HG02970 (cell line): ENCODE data around the gene CCDC51.

Source experiments
- ATAC-seq: cut with Tn5 transposase; IDR thresholded peaks from one replicate; pipeline ENCODE4 v1.9.1; 2021; ENCODE audit warnings: mild to moderate bottlenecking, moderate library complexity, moderate number of reproducible peaks; ENCODE audit not compliant: unreplicated experiment, low FRiP score

Gene CCDC51

GRCh38 chr3:48435774-48436476 is 4.0 kb downstream of the CCDC51 start:
- ATAC-seq, result no peak

DNA sequence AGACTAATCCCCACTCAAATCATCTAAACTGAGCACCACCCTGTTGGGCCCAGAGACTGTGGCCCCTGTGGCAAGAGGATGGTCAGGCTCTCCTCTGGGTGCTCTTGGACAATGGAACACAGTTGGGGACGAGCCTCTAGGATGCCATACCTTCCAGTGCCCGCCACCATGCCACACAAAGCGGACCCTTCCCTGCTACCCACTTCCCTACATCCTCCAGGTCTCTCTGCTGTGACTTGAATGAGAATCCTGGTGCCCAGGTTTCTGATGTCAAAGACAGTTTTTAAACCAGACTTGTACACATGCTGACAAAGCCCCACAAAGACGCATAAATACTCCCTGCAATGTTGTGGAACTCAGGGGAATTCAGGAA is 4.7 kb downstream of the CCDC51 start:
- ATAC-seq, result no peak

DNA sequence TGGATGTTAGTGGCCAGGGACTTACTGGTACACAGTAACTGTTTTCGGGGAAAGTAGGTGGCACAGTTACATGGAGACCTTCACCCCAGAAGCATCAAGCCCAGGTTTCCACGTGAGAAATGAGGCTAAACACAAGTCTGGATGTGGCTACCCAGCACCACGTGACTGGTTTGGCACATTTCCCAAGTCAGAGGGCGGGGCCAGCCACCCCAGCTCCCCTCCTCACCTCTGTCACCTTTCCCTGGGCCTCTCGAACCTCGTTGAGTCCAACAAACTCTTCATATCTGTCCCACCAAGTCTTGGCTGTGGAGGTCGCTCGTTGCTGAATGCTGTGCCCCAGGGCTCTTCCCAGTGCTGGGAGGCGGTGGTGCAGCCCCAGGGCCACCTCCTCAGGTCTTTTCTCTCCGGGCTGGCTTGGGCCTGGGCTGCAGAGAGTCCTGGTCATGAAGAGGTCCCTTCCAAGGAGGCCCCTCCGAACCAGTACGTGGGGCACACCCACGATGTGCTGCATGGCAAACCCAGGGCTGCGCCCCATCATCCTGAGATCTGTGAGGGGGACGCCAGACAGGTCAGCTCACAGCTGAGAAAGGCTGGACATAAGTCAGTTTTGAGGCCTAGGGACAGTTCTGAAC is 5.2 kb downstream of the CCDC51 start:
- ATAC-seq, result no peak

DNA sequence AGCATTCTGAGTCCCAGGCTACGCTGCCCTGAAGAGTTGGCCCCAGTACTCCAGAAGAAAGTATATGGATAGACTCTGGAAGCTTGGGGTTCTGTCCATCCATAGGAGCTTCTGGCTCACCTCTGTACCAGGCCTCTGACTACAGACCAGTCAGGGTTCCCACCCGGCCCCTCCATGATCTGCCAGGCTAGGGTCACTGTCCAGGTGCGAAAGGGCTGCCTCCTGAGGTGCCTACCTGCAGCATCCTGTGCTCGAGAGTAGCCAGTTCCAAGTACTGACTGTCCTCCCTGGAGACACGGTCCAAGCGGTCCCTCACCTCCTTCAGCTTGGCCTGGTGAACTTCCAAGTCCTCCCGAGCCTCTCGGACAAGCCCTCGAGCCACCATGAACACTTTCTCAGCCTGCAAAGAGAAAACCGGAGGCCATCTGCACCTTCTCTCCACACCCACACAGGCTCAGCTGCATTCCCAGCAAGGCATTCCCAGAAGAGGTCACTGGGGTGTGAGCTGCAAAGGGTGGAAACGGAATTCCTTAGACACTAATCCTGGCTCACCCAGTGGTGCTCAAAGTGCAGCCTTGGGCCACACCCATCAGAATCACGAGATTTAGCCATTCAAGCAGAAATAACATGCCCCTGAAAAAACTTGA is 6.3 kb downstream of the CCDC51 start:
- no peak for ATAC-seq

- no peak for ATAC-seq
Measured at GRCh38 chr3:48432411-48433371, 7.2 kb downstream of the CCDC51 start.

GRCh38 chr3:48431224-48432029 is 8.5 kb downstream of the CCDC51 start:
- ATAC-seq, result no peak

- no peak for ATAC-seq
Measured at GRCh38 chr3:48430708-48431101, 9.2 kb downstream of the CCDC51 start.

DNA sequence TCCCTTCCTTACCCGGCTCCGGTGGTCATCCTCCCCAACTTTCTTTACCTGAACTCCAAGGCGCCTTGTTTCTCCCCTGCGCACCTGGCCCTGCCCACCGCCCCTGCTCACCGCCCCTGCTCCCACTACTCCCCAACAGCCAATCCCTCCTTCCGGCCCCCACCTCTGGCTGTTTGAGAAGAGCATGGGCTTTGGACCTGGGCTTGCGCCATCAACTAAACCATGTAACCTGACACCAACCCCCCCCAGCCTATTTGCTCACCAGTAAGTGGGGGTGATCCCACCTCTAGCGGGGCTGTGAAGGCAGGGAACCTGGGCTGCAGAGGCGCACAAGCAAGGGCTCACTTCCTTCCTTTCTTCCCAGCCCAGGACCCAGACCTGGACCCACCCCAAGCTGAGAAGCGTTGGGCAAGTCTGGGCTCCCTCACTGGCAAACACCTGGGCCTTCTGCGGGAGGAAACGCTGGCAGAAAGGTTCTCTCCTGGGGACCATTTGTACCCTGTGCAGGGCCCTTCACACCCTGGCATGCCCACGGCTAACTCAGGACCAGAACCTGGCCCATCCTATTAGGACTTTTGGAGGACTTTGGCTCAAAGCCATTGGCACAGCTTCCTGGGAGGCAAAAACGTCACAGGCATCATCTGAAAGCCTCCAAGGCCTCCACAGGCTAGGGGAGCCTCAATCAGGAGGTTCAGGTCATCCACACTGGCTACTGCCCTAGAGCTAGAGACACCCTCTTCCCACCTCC is 9.8 kb downstream of the CCDC51 start, which contains the start of gene PLXNB1:
TSS of gene PLXNB1 (minus strand) at position 127 of the 748 bp plus-strand sequence. CDS start 5,475 bp downstream, outside the sequence.
- ATAC-seq, result no peak

GRCh38 chr3:48429317-48429959 is 10.5 kb downstream of the CCDC51 start:
- no peak for ATAC-seq

DNA sequence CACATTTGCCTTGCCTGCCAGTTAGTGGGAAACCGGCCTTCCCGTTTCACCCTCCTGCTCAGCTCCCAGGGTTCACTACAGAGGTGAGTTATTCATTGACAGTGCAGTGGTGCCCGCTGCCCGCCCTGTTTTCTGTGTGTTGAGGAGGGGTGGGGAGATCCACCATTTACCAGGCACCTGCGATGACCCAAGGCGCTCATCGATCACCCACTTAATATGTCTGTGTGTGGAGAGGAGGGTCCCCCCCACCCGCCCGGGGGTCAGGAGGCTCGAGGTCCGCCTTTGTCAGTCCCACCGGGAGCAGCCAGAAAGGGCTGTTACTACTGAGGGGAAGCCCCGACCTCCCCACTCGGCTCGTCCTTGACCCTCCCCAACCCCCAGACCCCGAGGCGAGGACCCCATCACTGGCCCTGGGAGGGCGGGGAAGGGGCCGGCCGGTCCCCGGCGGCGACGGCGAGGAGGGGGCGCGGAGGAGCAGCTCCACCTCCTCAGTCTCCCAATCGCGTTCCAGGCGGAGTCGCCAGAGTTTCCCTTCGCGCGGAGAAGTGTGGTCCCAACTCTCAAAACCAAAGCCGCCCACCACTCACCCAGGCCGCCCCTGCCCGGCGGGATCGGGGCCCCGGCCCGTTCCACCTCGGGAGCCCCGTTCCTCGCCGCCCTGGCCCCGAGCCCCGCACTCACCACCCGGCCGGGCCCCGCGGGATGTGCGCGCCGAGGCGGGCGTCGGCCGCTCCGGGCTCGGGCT is 11.2 kb downstream of the CCDC51 start:
- no peak for ATAC-seq

- no peak for ATAC-seq
Measured at GRCh38 chr3:48428088-48428571, 11.8 kb downstream of the CCDC51 start.

GRCh38 chr3:48427630-48427962 is 12.3 kb downstream of the CCDC51 start:
- ATAC-seq, result no peak

GRCh38 chr3:48426944-48427629 is 12.8 kb downstream of the CCDC51 start:
- no peak for ATAC-seq

DNA sequence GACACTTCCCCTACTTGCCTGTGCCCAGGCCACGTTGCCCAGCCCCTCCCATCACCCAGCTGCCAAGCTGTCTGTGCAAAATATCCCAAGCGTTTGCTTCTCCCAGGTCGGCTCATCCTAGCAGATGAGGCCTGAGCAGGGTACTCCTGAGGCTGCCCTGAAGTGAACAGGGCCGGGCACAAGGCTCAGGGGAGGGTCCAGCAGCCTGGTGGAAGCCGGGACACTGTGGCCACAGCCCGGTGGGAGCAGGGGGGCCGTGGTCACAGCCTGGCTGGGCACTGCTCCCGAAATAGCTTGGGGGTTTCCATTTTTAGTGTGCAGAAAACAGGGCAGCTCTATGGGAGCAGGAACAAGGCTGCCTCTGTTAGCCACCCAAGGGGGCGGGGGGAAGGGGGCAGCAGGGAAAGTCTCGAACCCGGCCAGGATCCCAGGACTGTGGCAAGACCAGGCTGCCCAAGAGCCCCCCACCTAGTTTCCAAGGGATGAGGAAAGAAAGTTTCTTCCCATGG is 13.5 kb downstream of the CCDC51 start:
- ATAC-seq, result no peak

GRCh38 chr3:48425281-48425812 is 14.6 kb downstream of the CCDC51 start:
- no peak for ATAC-seq

DNA sequence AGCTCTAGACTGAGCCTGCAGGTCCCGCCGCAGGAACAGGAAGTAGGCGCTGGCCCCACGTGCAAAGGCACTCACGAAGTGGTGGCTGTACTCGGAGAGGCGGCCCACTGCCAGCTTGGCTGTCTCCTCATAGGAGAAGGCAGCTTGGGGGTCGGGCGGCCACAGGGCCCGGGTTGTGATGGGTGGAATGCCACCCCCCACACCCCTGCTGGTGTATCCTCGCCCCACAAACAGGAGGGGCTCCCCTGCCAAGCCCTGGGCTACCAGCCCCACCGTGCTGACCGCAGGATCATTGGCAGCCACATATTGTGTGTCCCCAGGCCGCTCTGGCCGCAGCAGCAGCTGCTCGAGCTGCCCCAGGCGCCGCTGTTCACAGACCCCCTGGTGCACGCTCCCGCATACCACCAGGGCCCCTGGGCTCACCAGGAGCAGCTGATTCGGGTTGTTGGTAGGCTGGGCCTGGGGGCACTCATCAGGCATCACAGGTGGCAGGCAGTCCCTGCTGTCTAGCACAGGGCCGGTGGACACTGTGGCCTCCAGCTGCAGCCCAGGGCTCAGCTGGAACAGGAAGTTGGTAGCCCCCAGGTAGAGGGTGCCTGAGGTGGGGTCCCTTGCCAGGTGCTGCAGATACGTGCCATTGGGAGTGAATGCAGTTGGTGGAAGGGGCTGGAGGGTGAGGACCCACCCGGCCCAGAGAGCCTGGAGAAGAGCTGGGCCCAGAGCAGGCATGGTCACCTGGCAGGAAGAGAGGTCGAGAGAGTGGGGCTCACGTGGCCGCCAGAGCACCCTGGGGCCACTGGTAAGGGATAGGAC is 15.8 kb downstream of the CCDC51 start:
- no peak for ATAC-seq
